IMR-90 (cell line): ENCODE data around the gene RAET1E. TPM values are rescaled to one million over a fixed set of nuclear protein-coding genes. Genes with fewer than 3 reads are reported as not detected.

Source experiments
- ATAC-seq: fragments of 200-7000 bp; cut with Tn5 transposase; 2 replicates; pipeline ENCODE4 v1.9.1; 2020; ENCODE audit warnings: low read depth, mild to moderate bottlenecking, moderate library complexity
- BruUV-seq: library from RNA; stranded (reverse); fragments of 400-500 nt; replicated peaks from 2 replicates; lab custom pipeline; 2021; lab: Mats Ljungman, UMichigan
- CTCF ChIA-PET: fragments of 300-600 bp; formaldehyde crosslinking; extraction: SDS; loops from one replicate; lab custom pipeline; 2021; ENCODE audit warnings: antibody characterized with exemption; lab: Yijun Ruan, JAX
- POLR2A ChIA-PET: fragments of 300-600 bp; sonication (Branson Sonifier 250); formaldehyde crosslinking; loops from one replicate; lab custom pipeline; 2022; ENCODE audit warnings: antibody characterized with exemption; ENCODE audit not compliant: unreplicated experiment; lab: Charles Lee
- DNase-seq: peaks from one replicate; pipeline ENCODE4 v3.0.0; 2013
- H2AFZ ChIP-seq: replicated peaks from 2 replicates; pipeline ENCODE3; 2013; ENCODE audit warnings: low read length, mild to moderate bottlenecking; ENCODE audit not compliant: poor library complexity
- H2AK5ac ChIP-seq: 2 replicates; pipeline ENCODE4 v1.6.1; 2013; ENCODE audit warnings: low read depth, low read length, inconsistent platforms
- H2AK9ac ChIP-seq: replicated peaks from 2 replicates; pipeline ENCODE3; 2013; ENCODE audit warnings: mild to moderate bottlenecking, low read depth, low read length, moderate library complexity; ENCODE audit not compliant: poor library complexity
- H2BK120ac ChIP-seq: 2 replicates; pipeline ENCODE4 v1.6.1; 2013; ENCODE audit warnings: low read depth, low read length, inconsistent platforms
- H2BK15ac ChIP-seq: 3 replicates; pipeline ENCODE4 v1.6.1; 2013; ENCODE audit warnings: low read depth, low read length, inconsistent platforms
- H2BK20ac ChIP-seq: 2 replicates; pipeline ENCODE4 v1.6.1; 2013; ENCODE audit warnings: low read depth, mild to moderate bottlenecking, inconsistent platforms, low read length, moderate library complexity
- H2BK5ac ChIP-seq: 2 replicates; pipeline ENCODE4 v1.6.1; 2013; ENCODE audit warnings: mild to moderate bottlenecking, low read depth, low read length, inconsistent platforms; ENCODE audit not compliant: poor library complexity, severe bottlenecking
- H3K14ac ChIP-seq: replicated peaks from 2 replicates; pipeline ENCODE4 v1.6.1; 2013; ENCODE audit warnings: low read depth, low read length, inconsistent platforms
- H3K18ac ChIP-seq: 2 replicates; pipeline ENCODE4 v1.6.1; 2013; ENCODE audit warnings: low read depth, low read length, control low read depth
- H3K23ac ChIP-seq: 2 replicates; pipeline ENCODE4 v1.6.1; 2013; ENCODE audit warnings: low read depth, low read length, inconsistent platforms
- H3K27ac ChIP-seq: 2 replicates; pipeline ENCODE4 v1.5.1; 2013; ENCODE audit warnings: mild to moderate bottlenecking, control low read depth, low read length; ENCODE audit not compliant: insufficient read depth
- H3K27me3 ChIP-seq: 2 replicates; pipeline ENCODE4 v1.6.1; 2013; ENCODE audit warnings: low read length; ENCODE audit not compliant: control insufficient read depth, insufficient read depth
- H3K36me3 ChIP-seq: 2 replicates; pipeline ENCODE4 v1.6.1; 2013; ENCODE audit warnings: low read length, mixed read lengths; ENCODE audit not compliant: control insufficient read depth, insufficient read depth
- H3K4ac ChIP-seq: 2 replicates; pipeline ENCODE4 v1.6.1; 2013; ENCODE audit warnings: low read depth, low read length, inconsistent platforms
- H3K4me1 ChIP-seq: 2 replicates; pipeline ENCODE4 v1.6.1; 2013; ENCODE audit warnings: low read length, mixed read lengths; ENCODE audit not compliant: control insufficient read depth, insufficient read depth
- H3K4me2 ChIP-seq: 2 replicates; pipeline ENCODE4 v1.6.1; 2013; ENCODE audit warnings: low read depth, mild to moderate bottlenecking, control low read depth, low read length, moderate library complexity
- H3K4me3 ChIP-seq: 2 replicates; pipeline ENCODE4 v1.5.1; 2013; ENCODE audit warnings: low read depth, mild to moderate bottlenecking, control low read depth, low read length, moderate library complexity; ENCODE audit not compliant: insufficient read depth
- H3K56ac ChIP-seq: 2 replicates; pipeline ENCODE4 v1.6.1; 2013; ENCODE audit warnings: low read length, inconsistent platforms; ENCODE audit not compliant: insufficient read depth; ENCODE audit errors: extremely low read depth
- H3K79me1 ChIP-seq, 2 experiments: 2 replicates each; pipeline ENCODE4 v1.6.1; 2013; ENCODE audit warnings: low read length in 2 of 2, inconsistent platforms in 1 of 2, low read depth in 1 of 2
- H3K9ac ChIP-seq: 2 replicates; pipeline ENCODE4 v1.6.1; 2013; ENCODE audit warnings: low read depth, low read length, control low read depth
- H3K9me1 ChIP-seq: 2 replicates; pipeline ENCODE4 v1.6.1; 2013; ENCODE audit warnings: low read length, inconsistent platforms; ENCODE audit not compliant: insufficient read depth
- H3K9me3 ChIP-seq: 2 replicates; pipeline ENCODE4 v1.6.1; 2013; ENCODE audit warnings: low read length; ENCODE audit not compliant: control insufficient read depth, insufficient read depth
- H4K20me1 ChIP-seq: 2 replicates; pipeline ENCODE4 v1.6.1; 2013; ENCODE audit warnings: low read length, inconsistent platforms; ENCODE audit not compliant: insufficient read depth
- H4K5ac ChIP-seq: 2 replicates; pipeline ENCODE4 v1.6.1; 2013; ENCODE audit warnings: mild to moderate bottlenecking, low read depth, low read length, control low read depth
- H4K8ac ChIP-seq, 2 experiments: 2 replicates each; pipeline ENCODE4 v1.6.1; 2013; ENCODE audit warnings: low read depth in 2 of 2, low read length in 2 of 2, control low read depth in 1 of 2, inconsistent platforms in 1 of 2
- H4K91ac ChIP-seq: 2 replicates; pipeline ENCODE4 v1.6.1; 2013; ENCODE audit warnings: low read depth, low read length, inconsistent platforms; ENCODE audit not compliant: insufficient read depth
- BHLHE40 ChIP-seq: fragments of 150-350 bp; IDR thresholded peaks from 2 replicates; pipeline ENCODE4 v1.6.1; 2016; ENCODE audit warnings: mild to moderate bottlenecking, low read depth, low read length
- CEBPB ChIP-seq: IDR thresholded peaks from 2 replicates; pipeline ENCODE4 v1.6.1; 2012; ENCODE audit warnings: low read depth, low read length, improper control_type of control experiment
- CHD1 ChIP-seq: IDR thresholded peaks from 2 replicates; pipeline ENCODE4 v1.6.1; 2012; ENCODE audit warnings: low read depth, low read length, improper control_type of control experiment
- CTCF ChIP-seq: conservative IDR thresholded peaks from 2 replicates; pipeline ENCODE4 v1.5.1; 2012; ENCODE audit warnings: mild to moderate bottlenecking, low read depth, low read length, improper control_type of control experiment
- ELK1 ChIP-seq: fragments of 150-350 bp; IDR thresholded peaks from 2 replicates; pipeline ENCODE4 v1.6.1; 2016; ENCODE audit warnings: low read depth, mild to moderate bottlenecking, low read length, moderate library complexity, borderline replicate concordance
- FOS ChIP-seq: fragments of 150-350 bp; IDR thresholded peaks from 2 replicates; pipeline ENCODE4 v1.6.1; 2016; ENCODE audit warnings: low read depth, low read length
- MAFK ChIP-seq: IDR thresholded peaks from 2 replicates; pipeline ENCODE4 v1.6.1; 2012; ENCODE audit warnings: low read depth, low read length, improper control_type of control experiment
- MXI1 ChIP-seq: IDR thresholded peaks from 2 replicates; pipeline ENCODE4 v1.6.1; 2012; ENCODE audit warnings: low read depth, mild to moderate bottlenecking, low read length, moderate library complexity, borderline replicate concordance
- NFE2L2 ChIP-seq: fragments of 150-350 bp; IDR thresholded peaks from 2 replicates; pipeline ENCODE4 v1.6.1; 2016; ENCODE audit warnings: low read depth, mild to moderate bottlenecking, low read length
- POLR2A ChIP-seq: IDR thresholded peaks from 2 replicates; pipeline ENCODE4 v1.6.1; 2012; ENCODE audit warnings: mild to moderate bottlenecking, low read depth, low read length
- RAD21 ChIP-seq: IDR thresholded peaks from 2 replicates; pipeline ENCODE4 v1.6.1; 2012; ENCODE audit warnings: low read length, improper control_type of control experiment
- RCOR1 ChIP-seq: IDR thresholded peaks from 2 replicates; pipeline ENCODE4 v1.6.1; 2012; ENCODE audit warnings: mild to moderate bottlenecking, low read length, improper control_type of control experiment; ENCODE audit not compliant: insufficient replicate concordance
- RFX5 ChIP-seq: IDR thresholded peaks from 2 replicates; pipeline ENCODE4 v1.8.0; 2012; ENCODE audit warnings: low read depth, mild to moderate bottlenecking, low read length, moderate library complexity
- SMC3 ChIP-seq: fragments of 150-350 bp; IDR thresholded peaks from 2 replicates; pipeline ENCODE4 v1.6.1; 2016; ENCODE audit warnings: low read depth, mild to moderate bottlenecking, antibody characterized with exemption, low read length, moderate library complexity
- USF2 ChIP-seq: fragments of 150-350 bp; IDR thresholded peaks from 2 replicates; pipeline ENCODE4 v1.6.1; 2017; ENCODE audit warnings: mild to moderate bottlenecking, antibody characterized with exemption, low read length, low read depth
- WGBS, 2 experiments: methylation state at CpG; one replicate each; pipeline versions ENCODE4 v1.1.5 to v1.1.7; 2013; ENCODE audit warnings: missing lambda C conversion rate in 2 of 2; ENCODE audit not compliant: insufficient read length in 1 of 2; ENCODE audit errors: extremely low coverage in 2 of 2; 5-methylcytosine and 5-hydroxymethylcytosine counted together
- dilution Hi-C: fragments of 300-500 bp; cut with HindIII; formaldehyde crosslinking; loops from one replicate; pipeline ENCODE4 v1.14.3; 2018; ENCODE audit warnings: low sequenced_read_pairs; ENCODE audit not compliant: unreplicated experiment
- in situ Hi-C: fragments of 300-500 bp; cut with MboI; formaldehyde crosslinking; loops from 3 replicates; pipeline ENCODE4 v1.14.3; 2019; ENCODE audit warnings: low sequenced_read_pairs, inconsistent platforms, mixed read lengths
- intact Hi-C: fragments of 100-400 bp; cut with micrococcal nuclease; formaldehyde crosslinking; loops from 2 replicates; pipeline ENCODE4 v1.10.0; 2022
- polyA plus RNA-seq, 3 experiments: library from polyadenylated mRNA; depleted of rRNA; stranded (reverse); fragments of >200 nt; gene quantifications; 2 replicates each; pipeline ENCODE4 v1.2.3, GENCODE V29; 2012; ENCODE audit warnings: low replicate concordance in 1 of 3
- total RNA-seq: library from RNA; depleted of rRNA; stranded (reverse); fragments of >200 nt; gene quantifications from 2 replicates; pipeline ENCODE4 v1.2.3, GENCODE V29; 2012

The RAET1E gene
- total and polyA plus RNA-seq, 2 of the 4 experiments (the other 2 are of a cell fraction): not detected

GRCh38 chr6:149885888-149886287 lies 12.0 kb downstream of the RAET1E start:
- POLR2A ChIA-PET: no interaction called here
- H2BK120ac ChIP-seq: no peak overlapping the region
- intact Hi-C loops: no loop called here

More at GRCh38 chr6:149885888-149886287, 12.0 kb downstream of the RAET1E start:
- in situ Hi-C loops: no loop called here
- Histone ChIP-seq H3K9ac (no peak overlapping the region), H3K18ac (no peak overlapping the region), H3K56ac (no peak overlapping the region), H4K20me1 (no peaks in the 10 kb centered on the region), H2BK20ac (no peak overlapping the region), H3K9me3 (no peaks in the 10 kb centered on the region), H3K4me3 (no peak overlapping the region), H2AFZ (no peak overlapping the region), H4K91ac (no peak overlapping the region), H2BK5ac (no peak overlapping the region), H2AK5ac (no peak overlapping the region), H3K4me1 (peaks cover 14% of the 10 kb centered on the region), H3K27ac (no peak overlapping the region), H3K23ac (no peak overlapping the region), H2AK9ac (no peak overlapping the region), H4K5ac (no peak overlapping the region), H2BK15ac (no peak overlapping the region), H4K8ac (no peak overlapping the region), H3K27me3 (peaks cover 5% of the 10 kb centered on the region), H3K9me1 (peaks cover 5% of the 10 kb centered on the region; the same call in 1 of the 2 replicates), H3K4me2 (no peak overlapping the region), H3K36me3 (no peaks in the 10 kb centered on the region), H3K14ac (no peak overlapping the region), H3K79me1 (no peaks in the 10 kb centered on the region), H3K4ac (no peak overlapping the region)
- CTCF ChIA-PET: interaction anchor here (0.6 kb wide), 1 partner anchor 18 kb away, joined by 3 read pairs; no protein-coding TSS in a partner anchor
- dilution Hi-C loops: no loop called here
- no peak for TF ChIP-seq RAD21
- no peak for TF ChIP-seq FOS
- TF ChIP-seq NFE2L2: no peak
- no peak for TF ChIP-seq USF2
- TF ChIP-seq RFX5: no peak
- no peak for TF ChIP-seq SMC3
- no peak for TF ChIP-seq MAFK
- no peak for TF ChIP-seq CTCF
- no peak for TF ChIP-seq BHLHE40
- no peak for TF ChIP-seq CEBPB
- no peak for TF ChIP-seq RCOR1
- TF ChIP-seq POLR2A: no peak
- no peak for TF ChIP-seq CHD1
- TF ChIP-seq ELK1: no peak
- TF ChIP-seq MXI1: no peak
- ATAC-seq (no peak), DNase-seq (no peak)
- no TSS peak for BruUV-seq
- 89% methylated on average over 1 of the region's 3 CpGs; no CpG with 5 or more reads in 1 of the 2 experiments for WGBS, 2 experiments
